Stimulated activated CD4-positive, alpha-beta T cell treated with anti-CD3 and anti-CD28 coated beads, Interleukin-1b, Interleukin-23, amount 100 ng/mL, for 24 hours (primary cell): Measurements from ENCODE around the gene LCMT1.

Experiments used
- DNase-seq, 4 experiments: peaks; one replicate each; pipeline ENCODE4 v3.0.0-alpha.2; 2020; ENCODE audit warnings: low read depth in 4 of 4, low spot score in 1 of 4

Gene LCMT1

DNA sequence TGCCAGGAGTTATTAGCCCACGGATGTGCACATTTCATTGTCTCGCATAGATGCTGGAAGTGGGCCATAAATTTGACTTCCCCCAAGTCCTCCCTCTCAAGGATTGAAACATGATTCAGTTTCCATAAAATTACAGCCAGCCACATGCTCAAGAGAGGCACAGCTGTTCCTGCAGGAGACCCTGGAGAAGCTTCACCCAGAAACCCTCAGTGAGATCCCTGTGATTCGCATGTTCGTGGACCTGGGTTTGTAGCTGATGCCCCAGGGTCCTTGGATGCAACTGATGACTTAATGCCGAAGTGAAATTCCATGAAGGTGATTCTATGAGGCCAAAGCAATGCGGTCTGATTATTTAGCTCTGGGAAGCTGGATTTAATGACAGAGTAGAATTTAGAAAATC is 80.6 kb downstream of the LCMT1 start:
- no peak for DNase-seq

DNA sequence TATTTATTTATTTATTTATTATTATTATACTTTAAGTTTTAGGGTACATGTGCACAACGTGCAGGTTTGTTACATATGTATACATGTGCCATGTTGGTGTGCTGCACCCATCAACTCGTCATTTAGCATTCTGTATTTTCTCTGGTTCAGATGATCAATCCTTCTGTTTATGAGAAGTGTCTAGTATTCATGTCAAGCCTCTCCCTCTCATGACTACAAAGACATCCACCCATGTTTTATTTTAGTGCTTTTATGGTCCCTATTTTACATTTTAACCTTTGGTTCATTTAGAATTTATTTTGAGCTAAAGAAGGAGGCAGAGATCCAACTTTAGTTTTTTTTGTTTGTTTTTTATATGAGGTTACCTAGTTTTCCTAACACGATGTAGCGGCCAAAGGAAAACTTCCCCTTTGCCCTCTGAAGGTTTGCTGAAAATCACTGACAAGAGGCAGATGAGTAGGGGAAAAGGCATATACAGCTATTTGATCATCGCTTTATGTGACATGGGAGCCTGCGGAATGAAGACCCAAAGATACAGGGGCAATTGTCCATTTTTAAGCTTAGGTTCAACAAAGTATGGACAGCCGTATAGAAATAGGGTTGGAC is 82.8 kb downstream of the LCMT1 start:
- no peak for DNase-seq

DNA sequence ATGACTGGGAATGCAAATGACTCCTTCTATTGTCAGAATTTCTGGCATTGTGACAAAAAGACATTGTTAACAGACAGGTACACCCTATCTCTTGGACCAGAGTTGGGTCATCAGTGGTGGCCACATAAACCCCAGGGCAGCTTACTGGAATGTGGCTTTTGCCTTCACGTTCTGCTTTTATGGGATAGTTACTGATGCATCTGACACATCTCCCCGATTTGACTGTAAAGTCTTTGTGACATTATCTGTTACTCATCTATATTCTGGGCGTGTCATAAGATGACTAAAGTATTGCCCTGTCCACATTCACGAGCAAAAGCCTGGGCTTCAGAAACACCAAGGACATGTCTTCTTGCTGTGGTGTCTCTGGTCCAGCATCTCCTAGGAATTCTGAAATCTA is 86.5 kb downstream of the LCMT1 start:
- no peak for DNase-seq

DNA sequence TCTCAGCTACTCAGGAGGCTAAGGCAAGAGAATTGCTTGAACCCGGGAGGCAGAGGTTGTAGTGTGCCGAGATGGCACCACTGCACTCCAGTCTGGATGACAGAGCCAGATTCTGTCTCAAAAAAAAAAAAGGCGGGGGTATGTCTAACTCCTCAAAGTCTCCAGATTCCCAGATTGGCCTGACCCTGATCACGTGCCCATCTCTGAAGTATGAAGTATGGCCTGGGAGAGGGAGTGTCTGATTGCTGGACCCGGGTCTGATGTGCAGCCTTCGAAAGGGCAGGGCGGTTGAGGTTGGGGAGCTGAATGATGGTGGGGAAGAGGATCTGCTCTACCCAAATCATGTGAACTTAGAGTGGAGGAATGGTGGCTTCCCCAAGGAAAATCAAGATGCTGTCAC is 87.9 kb downstream of the LCMT1 start:
- DNase-seq = no peak

DNA sequence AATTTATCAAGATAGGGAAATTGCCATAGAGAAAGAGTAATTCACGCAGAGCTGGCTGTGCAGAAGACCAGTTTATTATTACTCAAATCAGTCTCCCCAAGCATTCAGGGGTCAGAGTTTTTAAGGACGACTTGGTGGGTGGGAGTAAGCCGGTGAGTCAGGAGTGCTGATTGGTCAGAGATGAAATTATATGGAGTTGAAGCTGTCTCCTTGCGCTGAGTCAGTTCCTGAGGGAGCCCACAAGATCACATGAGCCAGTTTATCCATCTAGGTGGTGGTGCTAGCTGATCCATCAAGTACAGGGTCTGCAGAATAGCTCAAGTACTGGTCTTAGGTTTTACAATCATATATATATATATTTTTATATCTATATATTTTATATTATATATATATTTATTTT is 99.2 kb downstream of the LCMT1 start:
- no peak for DNase-seq

DNA sequence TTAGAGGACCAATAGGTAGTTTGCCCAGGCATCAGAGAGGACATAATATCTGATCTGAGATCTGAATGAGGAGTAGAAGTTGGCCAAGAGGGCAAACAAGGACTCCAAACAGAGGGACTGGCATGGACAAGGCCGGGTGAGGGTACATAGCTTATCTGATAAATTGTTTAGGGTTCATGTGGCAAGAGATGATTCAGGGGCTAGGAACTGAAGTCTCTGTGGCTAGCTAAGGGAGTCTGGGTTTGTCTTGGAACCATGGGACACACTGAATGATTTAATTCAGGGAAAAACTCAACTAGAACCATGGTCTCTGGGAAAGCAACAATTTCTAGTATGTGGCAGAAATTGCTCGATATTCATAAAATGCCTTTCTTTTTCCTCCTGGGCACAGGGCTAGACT is 101.1 kb downstream of the LCMT1 start:
- DNase-seq = no peak

DNA sequence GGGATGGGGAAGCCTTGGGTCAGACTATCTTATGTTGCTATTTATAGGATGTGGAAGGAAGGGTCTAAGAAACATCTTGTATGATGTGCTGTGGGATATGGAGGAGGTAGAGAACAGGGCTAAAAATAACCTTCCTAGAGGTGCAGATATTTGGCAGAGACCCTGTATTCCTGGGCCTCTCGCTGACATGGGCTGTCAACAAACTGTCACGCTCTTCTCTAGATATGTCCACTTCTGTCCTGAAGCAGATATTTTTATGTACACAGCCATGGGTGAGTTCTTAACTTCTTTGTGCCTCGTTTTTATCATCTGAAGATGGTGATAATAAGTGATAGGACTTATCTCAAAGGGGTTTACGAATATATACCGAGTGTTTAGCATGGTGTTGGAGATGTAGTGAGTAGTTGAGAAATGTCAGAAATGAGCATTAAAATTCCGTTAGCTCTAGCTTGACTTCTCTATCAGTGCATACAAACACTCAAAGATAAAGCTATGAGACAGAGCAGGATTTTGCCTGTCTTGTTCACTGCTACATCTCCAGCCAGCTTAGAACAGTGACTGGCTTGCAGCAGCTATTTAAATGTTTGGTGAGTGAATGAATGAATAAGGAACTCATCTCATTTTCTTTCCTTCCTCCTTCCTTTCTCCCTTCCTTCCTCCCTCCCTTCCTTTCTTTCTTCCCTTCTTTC is 102.3 kb downstream of the LCMT1 start:
- DNase-seq = no peak

DNA sequence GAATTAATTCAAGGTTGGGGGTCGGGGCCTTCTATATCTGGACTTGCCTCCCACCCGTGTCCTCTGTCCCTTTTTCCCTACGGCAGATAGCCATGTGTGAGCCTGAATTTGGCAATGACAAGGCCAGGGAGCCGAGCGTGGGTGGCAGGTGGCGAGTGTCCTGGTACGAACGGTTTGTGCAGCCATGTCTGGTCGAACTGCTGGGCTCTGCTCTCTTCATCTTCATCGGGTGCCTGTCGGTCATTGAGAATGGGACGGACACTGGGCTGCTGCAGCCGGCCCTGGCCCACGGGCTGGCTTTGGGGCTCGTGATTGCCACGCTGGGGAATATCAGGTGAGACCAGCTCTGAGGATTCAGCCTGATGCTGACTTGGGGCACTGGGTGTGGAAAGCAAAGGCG is 105.6 kb downstream of the LCMT1 start:
- no peak for DNase-seq

DNA sequence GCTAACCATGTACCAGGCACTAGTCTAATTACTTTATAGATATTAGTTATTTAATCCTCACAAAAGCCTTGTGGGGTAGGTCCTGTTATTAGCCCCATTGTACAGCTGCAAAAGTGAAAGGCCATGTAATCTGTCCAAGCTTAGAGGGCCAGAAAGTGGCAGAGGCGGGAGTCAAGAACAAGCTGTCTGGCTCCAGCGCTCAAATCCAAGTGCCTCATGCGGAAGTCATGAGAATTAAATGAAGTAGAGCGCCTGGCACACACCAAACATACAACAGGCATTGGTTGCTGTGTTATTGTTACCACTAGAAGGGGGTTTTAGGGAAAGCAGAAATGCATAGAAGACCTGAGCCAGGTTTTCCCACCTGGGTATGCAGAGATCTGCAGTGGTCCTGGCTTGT is 106.4 kb downstream of the LCMT1 start:
- DNase-seq = no peak

DNA sequence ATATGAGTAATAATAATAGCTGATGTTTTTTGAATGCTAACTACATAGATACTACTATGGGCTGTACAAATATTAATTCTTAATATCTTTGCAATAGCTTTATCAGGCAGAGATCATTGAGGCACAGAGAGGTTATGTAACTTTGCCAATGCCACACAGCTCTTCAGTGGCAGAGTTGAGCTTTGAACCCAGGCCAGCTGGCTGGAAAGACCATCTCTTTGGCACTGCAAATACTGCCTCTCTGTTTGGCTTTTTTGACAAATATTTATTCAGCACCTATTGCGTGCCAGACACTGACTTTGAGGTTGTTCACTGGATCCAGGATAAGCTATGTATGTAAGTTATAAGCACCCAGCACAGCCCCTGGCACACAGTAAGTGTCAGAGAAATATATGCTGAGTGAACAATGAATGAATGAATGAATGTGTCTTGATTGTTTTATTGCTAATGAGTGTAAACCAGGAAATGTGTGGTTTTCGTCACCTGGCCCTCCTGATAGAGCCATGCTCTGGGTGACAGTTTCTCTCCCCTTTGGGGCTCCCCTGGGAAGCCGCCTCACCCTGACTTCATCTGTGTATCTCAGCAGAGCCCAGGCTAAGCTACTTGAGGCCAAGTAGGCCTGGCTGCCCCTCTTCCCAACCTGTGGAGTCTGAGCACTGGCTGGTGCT is 107.7 kb downstream of the LCMT1 start:
- no peak for DNase-seq

DNA sequence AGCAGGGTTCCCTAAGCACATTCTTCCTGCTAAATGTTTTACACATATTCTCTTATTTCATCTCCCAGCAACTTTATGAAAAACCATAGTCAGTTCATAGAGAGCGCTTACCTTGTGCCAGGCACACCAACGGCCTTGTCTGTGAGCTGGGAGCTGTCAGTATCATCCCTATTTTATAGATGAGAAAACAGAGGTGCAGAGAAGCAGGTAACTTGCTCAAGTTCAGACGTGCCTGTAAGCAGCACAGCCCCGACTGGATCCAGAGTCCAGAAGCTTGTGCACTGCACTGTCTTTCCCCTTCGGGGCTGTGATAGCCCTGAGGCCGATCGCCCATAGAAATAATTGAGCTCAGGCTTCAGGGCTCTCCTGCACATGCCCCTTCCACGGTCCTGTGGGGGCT is 111.4 kb downstream of the LCMT1 start:
- DNase-seq = no peak

DNA sequence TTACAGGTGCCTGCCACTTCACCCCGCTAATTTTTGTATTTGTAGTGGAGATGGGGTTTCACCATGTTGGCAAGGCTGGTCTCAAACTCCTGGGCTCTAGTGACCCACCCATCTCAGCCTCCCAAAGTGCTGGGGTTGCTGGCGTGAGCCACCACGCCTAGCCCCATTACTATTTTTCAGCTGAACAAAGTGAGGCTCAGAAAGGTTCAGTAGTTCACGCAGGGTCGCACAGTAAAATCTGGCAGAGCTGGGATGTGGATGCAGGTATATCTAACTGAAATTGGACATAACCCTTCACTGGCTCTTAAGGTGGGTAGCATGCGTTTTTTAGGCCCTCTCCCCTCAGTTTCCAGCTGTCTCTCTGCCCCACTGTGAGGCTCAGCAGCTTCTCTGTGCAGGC is 112.4 kb downstream of the LCMT1 start:
- DNase-seq = no peak

DNA sequence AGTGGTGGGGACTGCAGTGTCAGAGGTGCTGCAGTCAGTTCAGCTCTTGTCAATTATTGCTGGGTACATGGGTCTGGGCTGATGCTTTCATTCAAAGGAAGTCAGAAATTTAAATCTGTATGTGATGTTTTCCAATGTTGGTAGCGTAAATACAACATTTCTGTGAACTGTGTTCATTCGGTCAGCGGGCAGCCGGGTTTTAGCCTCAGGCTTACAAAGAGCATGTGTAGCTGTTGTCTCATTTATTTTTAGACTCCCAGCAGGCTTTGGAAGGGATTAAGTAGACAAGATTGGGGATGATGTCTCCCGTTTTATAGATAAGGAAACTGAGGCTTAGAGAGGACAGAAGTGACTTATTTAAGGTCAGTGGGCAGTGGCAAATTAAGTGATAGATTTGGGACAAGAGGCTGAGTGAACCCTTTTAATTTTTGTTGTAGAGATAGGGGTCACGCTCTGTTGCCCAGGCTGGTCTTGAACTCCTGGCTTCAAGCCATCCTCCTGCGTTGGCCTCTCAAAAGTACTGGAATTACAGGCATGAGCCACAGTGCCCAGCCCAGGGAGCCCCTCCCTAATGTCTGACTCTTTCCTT is 113.3 kb downstream of the LCMT1 start:
- DNase-seq = no peak
